ENCODE measurements around the gene DDHD1. TPM values are rescaled to one million over a fixed set of nuclear protein-coding genes. Genes with fewer than 3 reads are reported as not detected.
"Not testable (repeated sequence)": the region's sequence is repeated elsewhere in the genome, so short reads cannot be mapped to it uniquely, and the experiment has no call there.

The DDHD1 gene
- total RNA-seq, 2 donors from 2014 or later: 9.0 to 10.1 TPM

- ATAC-seq; intact Hi-C loops (cut with DNase I, micrococcal nuclease); DNase-seq: not testable (repeated sequence)
Measured at GRCh38 chr14:53117479-53117878, 35.6 kb downstream of the DDHD1 start.

- no peak for DNase-seq
- intact Hi-C loops (cut with DNase I, micrococcal nuclease): no loop called here
- no peak for ATAC-seq
Measured at GRCh38 chr14:53113989-53114388, 39.1 kb downstream of the DDHD1 start.

GRCh38 chr14:53110096-53110495 lies 43.0 kb downstream of the DDHD1 start:
- intact Hi-C loops (cut with DNase I, micrococcal nuclease): no loop called here
- no peak for DNase-seq
- no peak for ATAC-seq

- intact Hi-C loops (cut with DNase I, micrococcal nuclease): no loop called here
- DNase-seq: peak in 1 of 2 donors; percentile 39
- peak; percentile 31 for ATAC-seq
Measured at GRCh38 chr14:53109105-53110041, 43.8 kb downstream of the DDHD1 start.

- ATAC-seq: no peak
- intact Hi-C loops (cut with DNase I, micrococcal nuclease): no loop called here
- no peak for DNase-seq
Measured at GRCh38 chr14:53108292-53109104, 44.6 kb downstream of the DDHD1 start.

- DNase-seq: no peak
Measured at GRCh38 chr14:53106768-53107167, 46.4 kb downstream of the DDHD1 start.

GRCh38 chr14:53103636-53104340 lies 49.3 kb downstream of the DDHD1 start:
- no peak for ATAC-seq
- DNase-seq: no peak
- intact Hi-C loops (cut with DNase I, micrococcal nuclease): no loop called here

More at GRCh38 chr14:53106768-53107167, 46.4 kb downstream of the DDHD1 start:
- ATAC-seq: no peak
- intact Hi-C loops (cut with DNase I, micrococcal nuclease): no loop called here

GRCh38 chr14:53093206-53093605 lies 59.9 kb downstream of the DDHD1 start:
- intact Hi-C loops (cut with DNase I, micrococcal nuclease): no loop called here
- no peak for DNase-seq
- no peak for ATAC-seq

- intact Hi-C loops (cut with DNase I, micrococcal nuclease): no loop called here
- ATAC-seq: no peak
- DNase-seq: no peak
Measured at GRCh38 chr14:53090853-53091252, 62.3 kb downstream of the DDHD1 start.

GRCh38 chr14:53084954-53085353 lies 68.2 kb downstream of the DDHD1 start:
- ATAC-seq; intact Hi-C loops (cut with DNase I, micrococcal nuclease): not testable (repeated sequence)

GRCh38 chr14:53064475-53064874 lies 88.6 kb downstream of the DDHD1 start:
- DNase-seq (no peak), ATAC-seq (no peak)
- intact Hi-C loops (cut with DNase I, micrococcal nuclease): no loop called here

More at GRCh38 chr14:53084954-53085353, 68.2 kb downstream of the DDHD1 start:
- DNase-seq: not testable (repeated sequence)

- DNase-seq (no peak), ATAC-seq (no peak)
- intact Hi-C loops (cut with DNase I, micrococcal nuclease): no loop called here
Measured at GRCh38 chr14:53062856-53063255, 90.3 kb downstream of the DDHD1 start.

- intact Hi-C loops (cut with DNase I, micrococcal nuclease): no loop called here
- no peak for ATAC-seq
- DNase-seq: no peak
Measured at GRCh38 chr14:53060046-53060445, 93.1 kb downstream of the DDHD1 start.

GRCh38 chr14:53055003-53055402 lies 98.1 kb downstream of the DDHD1 start:
- ATAC-seq (peak; percentile 66), DNase-seq (no peak)
- intact Hi-C loops (cut with DNase I, micrococcal nuclease): no loop called here

GRCh38 chr14:53054457-53054856 lies 98.7 kb downstream of the DDHD1 start:
- DNase-seq (no peak), ATAC-seq (peak; percentile 55)
- intact Hi-C loops (cut with DNase I, micrococcal nuclease): loop anchor here in 1 of 2 donors (5.0 kb wide), 1 partner anchor 232 kb away; no protein-coding TSS in a partner anchor

GRCh38 chr14:53048631-53049030 lies 104.5 kb downstream of the DDHD1 start:
- intact Hi-C loops (cut with DNase I, micrococcal nuclease): no loop called here
- no peak for ATAC-seq

GRCh38 chr14:53047307-53048069 lies 105.6 kb downstream of the DDHD1 start:
- ATAC-seq: no peak
- intact Hi-C loops (cut with DNase I, micrococcal nuclease): no loop called here
- DNase-seq: no peak

More at GRCh38 chr14:53048631-53049030, 104.5 kb downstream of the DDHD1 start:
- DNase-seq: no peak

GRCh38 chr14:53044486-53044885 lies 108.6 kb downstream of the DDHD1 start:
- intact Hi-C loops (cut with DNase I, micrococcal nuclease): no loop called here
- DNase-seq (no peak), ATAC-seq (no peak)
